K562 (cell line): ENCODE data around the gene MAP2K4. TPM values are rescaled to one million over a fixed set of nuclear protein-coding genes. Genes with fewer than 3 reads are reported as not detected.

Experiments used
- ARID1B ChIP-seq: fragments of 450-650 bp; IDR thresholded peaks from 2 replicates; pipeline ENCODE4 v1.6.1; 2016; ENCODE audit warnings: antibody characterized with exemption, mild to moderate bottlenecking, inconsistent platforms
- CLOCK ChIP-seq: fragments of 250-450 bp; sonication (Bioruptor Pico); IDR thresholded peaks from 2 replicates; pipeline ENCODE4 v1.4.0; 2020; ENCODE audit warnings: mild to moderate bottlenecking, moderate library complexity, borderline replicate concordance
- DDX20 ChIP-seq: fragments of 450-650 bp; IDR thresholded peaks from 2 replicates; pipeline ENCODE4 v1.6.1; 2016; ENCODE audit warnings: missing genetic modification characterization, low read depth, mild to moderate bottlenecking, missing compliant biosample characterization, moderate library complexity
- ESRRB ChIP-seq: fragments of 250-450 bp; sonication (Bioruptor Pico); IDR thresholded peaks from 2 replicates; pipeline ENCODE4 v1.5.0; 2020; ENCODE audit warnings: mild to moderate bottlenecking, moderate library complexity, borderline replicate concordance
- MXI1 ChIP-seq: IDR thresholded peaks from 2 replicates; pipeline ENCODE4 v1.6.1; 2011; ENCODE audit warnings: low read depth, mild to moderate bottlenecking, improper control_type of control experiment, low read length
- SMARCC2 ChIP-seq: fragments of 450-650 bp; IDR thresholded peaks from 2 replicates; pipeline ENCODE4 v1.6.1; 2017; ENCODE audit warnings: antibody characterized with exemption, moderate library complexity, mild to moderate bottlenecking, low read depth
- TAF7 ChIP-seq: fragments of 450-650 bp; IDR thresholded peaks from 2 replicates; pipeline ENCODE4 v1.6.1; 2016; ENCODE audit warnings: missing genetic modification characterization, missing compliant biosample characterization
- XRCC3 ChIP-seq: fragments of 450-650 bp; IDR thresholded peaks from 2 replicates; pipeline ENCODE4 v1.6.1; 2017; ENCODE audit warnings: mild to moderate bottlenecking, moderate library complexity
- YBX1 ChIP-seq: fragments of 450-650 bp; IDR thresholded peaks from 2 replicates; pipeline ENCODE4 v1.7.1; 2016; ENCODE audit warnings: mild to moderate bottlenecking
- ZFP36 ChIP-seq: fragments of 150-350 bp; IDR thresholded peaks from 2 replicates; pipeline ENCODE4 v1.6.1; 2018; ENCODE audit warnings: low read length, low read depth; ENCODE audit not compliant: partially characterized antibody
- ZHX1 ChIP-seq: fragments of 150-350 bp; conservative IDR thresholded peaks from 2 replicates; pipeline ENCODE4 v1.6.1; 2014; ENCODE audit warnings: low read length
- ZNF174 ChIP-seq: fragments of 250-450 bp; sonication (Bioruptor Pico); IDR thresholded peaks from 2 replicates; pipeline ENCODE4 v1.4.0; 2020; ENCODE audit warnings: mild to moderate bottlenecking
- polyA plus RNA-seq, 8 experiments: library from polyadenylated mRNA; depleted of rRNA in 4 of 8; stranded (reverse) in 5 of 8; unstranded in 3 of 8; fragments of >200 nt; fragmentation: Nextera tagmentation in 2 of 8; fragmentation: Illumina TruSeq in 1 of 8; extraction: Ambion mirVana in 2 of 8; extraction: Trizol in 1 of 8; gene quantifications; 2 replicates each; pipeline versions ENCODE4 v1.2.1 to v1.2.3, GENCODE V29; 2011 to 2014; ENCODE audit warnings: inconsistent platforms in 1 of 8, missing spikeins in 1 of 8
- total RNA-seq, 7 experiments: library from RNA; depleted of rRNA in 6 of 7; stranded (reverse); fragments of >200 nt in 6 of 7; fragmentation: Illumina TruSeq in 2 of 7; extraction: Trizol in 2 of 7; gene quantifications; 2 replicates each; pipeline versions ENCODE4 v1.2.1 to v1.2.3, GENCODE V29; 2011 to 2021; ENCODE audit warnings: low replicate concordance in 1 of 7

The MAP2K4 gene
- total and polyA plus RNA-seq, 9 of the 15 experiments (the other 6 are each of a cell fraction or from before 2014, with no cell fraction given), result 3.0 to 15.9 (median 10.8) TPM

- TF ChIP-seq MXI1, result no peak
- no peak for TF ChIP-seq DDX20 (tag)
- TF ChIP-seq ZFP36, result no peak
- no peak for TF ChIP-seq TAF7 (tag)
- TF ChIP-seq SMARCC2, result no peak
- TF ChIP-seq ZNF174 (CRISPR knock-in tag), result no peak
- TF ChIP-seq ESRRB, result no peak
- no peak for TF ChIP-seq XRCC3
- no peak for TF ChIP-seq YBX1
- 0 out of 2 replicates have a peak, but pooled peaks have one; percentile 17 for TF ChIP-seq ARID1B
- no peak for TF ChIP-seq ZHX1
- no peak for TF ChIP-seq CLOCK (CRISPR knock-in tag)
Measured at GRCh38 chr17:12114686-12115418, 94.2 kb downstream of the MAP2K4 start (continued).
